H9 (cell line): ENCODE measurements around the gene TAF3. TPM values are rescaled to one million over a fixed set of nuclear protein-coding genes. Genes with fewer than 3 reads are reported as not detected.
A peak's percentile ranks its signal among the peaks of the same experiment; 100 is the strongest.

Source experiments
- DNase-seq: peaks from one replicate; pipeline ENCODE4 v3.0.0-alpha.2; 2017
- H2AFZ ChIP-seq: one replicate; pipeline ENCODE4 v1.6.1; 2013; ENCODE audit warnings: mild to moderate bottlenecking, low read length, control low read depth, moderate library complexity
- H2AK5ac ChIP-seq: 2 replicates; pipeline ENCODE4 v1.6.1; 2013; ENCODE audit warnings: low read length, control low read depth, mixed read lengths; ENCODE audit not compliant: insufficient read length
- H2BK120ac ChIP-seq: one replicate; pipeline ENCODE4 v1.6.1; 2013; ENCODE audit warnings: low read depth, mild to moderate bottlenecking, low read length, control low read depth, inconsistent platforms; ENCODE audit not compliant: poor library complexity, severe bottlenecking
- H2BK12ac ChIP-seq: 2 replicates; pipeline ENCODE4 v1.6.1; 2013; ENCODE audit warnings: low read length, control low read depth, mixed read lengths, low read depth; ENCODE audit not compliant: insufficient read length
- H2BK15ac ChIP-seq: 2 replicates; pipeline ENCODE4 v1.6.1; 2013; ENCODE audit warnings: low read depth, low read length, control low read depth
- H2BK20ac ChIP-seq: one replicate; pipeline ENCODE4 v1.6.1; 2013; ENCODE audit warnings: low read depth, mild to moderate bottlenecking, low read length, control low read depth, inconsistent platforms; ENCODE audit not compliant: poor library complexity, severe bottlenecking
- H2BK5ac ChIP-seq: 2 replicates; pipeline ENCODE4 v1.6.1; 2013; ENCODE audit warnings: low read length, control low read depth, mixed read lengths; ENCODE audit not compliant: insufficient read length
- H3K14ac ChIP-seq: 2 replicates; pipeline ENCODE4 v1.6.1; 2013; ENCODE audit warnings: low read length, control low read depth; ENCODE audit not compliant: insufficient read depth
- H3K18ac ChIP-seq: 2 replicates; pipeline ENCODE4 v1.6.1; 2013; ENCODE audit warnings: low read depth, mild to moderate bottlenecking, mixed read lengths, low read length, control low read depth; ENCODE audit not compliant: insufficient read length
- H3K23ac ChIP-seq: 2 replicates; pipeline ENCODE4 v1.6.1; 2013; ENCODE audit warnings: low read length, control low read depth, mixed read lengths, low read depth; ENCODE audit not compliant: insufficient read length
- H3K23me2 ChIP-seq: 2 replicates; pipeline ENCODE4 v1.6.1; 2013; ENCODE audit warnings: low read depth, mild to moderate bottlenecking, mixed read lengths, low read length, control low read depth; ENCODE audit not compliant: insufficient read length, poor library complexity, severe bottlenecking
- H3K27ac ChIP-seq: 2 replicates; pipeline ENCODE4 v1.5.1; 2013; ENCODE audit warnings: low read length, control low read depth, mixed read lengths, low read depth; ENCODE audit not compliant: insufficient read length
- H3K27me3 ChIP-seq: 2 replicates; pipeline ENCODE4 v1.6.1; 2013; ENCODE audit warnings: low read length, control low read depth, inconsistent platforms; ENCODE audit not compliant: insufficient read depth
- H3K4ac ChIP-seq: 2 replicates; pipeline ENCODE4 v1.6.1; 2013; ENCODE audit warnings: low read depth, mild to moderate bottlenecking, control low read depth, inconsistent platforms, low read length, moderate library complexity
- H3K4me1 ChIP-seq: 2 replicates; pipeline ENCODE4 v1.6.1; 2013; ENCODE audit warnings: low read length, control low read depth, inconsistent platforms; ENCODE audit not compliant: insufficient read depth
- H3K4me2 ChIP-seq: 2 replicates; pipeline ENCODE4 v1.6.1; 2013; ENCODE audit warnings: low read length, control low read depth, mixed read lengths; ENCODE audit not compliant: insufficient read length, insufficient read depth
- H3K56ac ChIP-seq: 2 replicates; pipeline ENCODE4 v1.6.1; 2013; ENCODE audit warnings: low read depth, mild to moderate bottlenecking, mixed read lengths, low read length, control low read depth; ENCODE audit not compliant: insufficient read length
- H3K79me1 ChIP-seq: 2 replicates; pipeline ENCODE4 v1.6.1; 2013; ENCODE audit warnings: low read depth, mild to moderate bottlenecking, moderate library complexity, low read length, control low read depth, inconsistent platforms; ENCODE audit not compliant: insufficient read depth, poor library complexity, severe bottlenecking
- H3K79me2 ChIP-seq: 2 replicates; pipeline ENCODE4 v1.6.1; 2013; ENCODE audit warnings: low read length, control low read depth, inconsistent platforms; ENCODE audit not compliant: insufficient read depth
- H3K9ac ChIP-seq: 2 replicates; pipeline ENCODE4 v1.6.1; 2013; ENCODE audit warnings: low read length, control low read depth, mixed read lengths; ENCODE audit not compliant: insufficient read length; ENCODE audit errors: extremely low read depth
- H3K9me3 ChIP-seq: one replicate; pipeline ENCODE4 v1.6.1; 2013; ENCODE audit warnings: low read depth, low read length, inconsistent platforms; ENCODE audit not compliant: control insufficient read depth
- H3T11ph ChIP-seq: one replicate; pipeline ENCODE4 v1.6.1; 2013; ENCODE audit warnings: mild to moderate bottlenecking, low read length, control low read depth, inconsistent platforms
- H4K20me1 ChIP-seq: one replicate; pipeline ENCODE4 v1.6.1; 2013; ENCODE audit not compliant: control insufficient read depth, insufficient read length, insufficient read depth
- H4K5ac ChIP-seq: 2 replicates; pipeline ENCODE4 v1.6.1; 2013; ENCODE audit warnings: low read depth, mild to moderate bottlenecking, mixed read lengths, low read length, control low read depth; ENCODE audit not compliant: insufficient read length
- H4K8ac ChIP-seq: replicated peaks from 2 replicates; pipeline ENCODE4 v1.6.1; 2013; ENCODE audit warnings: low read length, control low read depth, mixed read lengths, low read depth; ENCODE audit not compliant: insufficient read length
- H4K91ac ChIP-seq: 2 replicates; pipeline ENCODE4 v1.6.1; 2013; ENCODE audit warnings: low read depth, mild to moderate bottlenecking, moderate library complexity, mixed read lengths, low read length, control low read depth; ENCODE audit not compliant: insufficient read length
- H3K27ac Mint-ChIP-seq, 3 experiments: 2 replicates in 2 of 3; 3 replicates in 1 of 3; pipeline ENCODE4 v1.8.0; 2020 to 2021; ENCODE audit warnings: mixed read lengths in 3 of 3, mild to moderate bottlenecking in 1 of 3, moderate library complexity in 1 of 3
- H3K27me3 Mint-ChIP-seq: 2 replicates; pipeline ENCODE4 v1.8.0; 2021; ENCODE audit warnings: low read depth, mild to moderate bottlenecking, moderate library complexity, mixed read lengths
- H3K36me3 Mint-ChIP-seq, 3 experiments: 2 replicates in 2 of 3; 3 replicates in 1 of 3; pipeline ENCODE4 v1.8.0; 2020 to 2021; ENCODE audit warnings: low read depth in 3 of 3, mixed read lengths in 3 of 3; ENCODE audit not compliant: insufficient read depth in 1 of 3
- H3K4me1 Mint-ChIP-seq, 2 experiments: 2 replicates each; pipeline ENCODE4 v1.8.0; 2020; ENCODE audit warnings: mixed read lengths in 2 of 2
- H3K4me3 Mint-ChIP-seq, 2 experiments: 2 replicates in 1 of 2; 3 replicates in 1 of 2; pipeline ENCODE4 v1.8.0; 2020 to 2021; ENCODE audit warnings: mild to moderate bottlenecking in 2 of 2, mixed read lengths in 2 of 2, moderate library complexity in 1 of 2
- H3K9me3 Mint-ChIP-seq, 2 experiments: 2 replicates in 1 of 2; 3 replicates in 1 of 2; pipeline ENCODE4 v1.8.0; 2020; ENCODE audit warnings: mild to moderate bottlenecking in 2 of 2, mixed read lengths in 2 of 2, moderate library complexity in 1 of 2
- CTCF ChIP-seq: fragments of 200-600 bp; sonication (generic); conservative IDR thresholded peaks from 3 replicates; pipeline ENCODE4 v1.8.0; 2021; ENCODE audit warnings: antibody characterized with exemption, mild to moderate bottlenecking
- WGBS: extraction: QIAGEN DNeasy Blood & Tissue Kit; methylation state at CpG from one replicate; pipeline ENCODE4 v1.1.7; 2013; ENCODE audit warnings: missing lambda C conversion rate, low lambda C conversion rate, mixed read lengths; ENCODE audit not compliant: insufficient read length; ENCODE audit errors: extremely low coverage; 5-methylcytosine and 5-hydroxymethylcytosine counted together
- total RNA-seq: library from RNA; stranded (reverse); gene quantifications from 2 replicates; pipeline ENCODE4 v1.2.1, GENCODE V29; 2021

The TAF3 gene
- total RNA-seq, 1 experiment from 2014 or later = 10.2 TPM

GRCh38 chr10:8055420-8056349 is 237.4 kb downstream of the TAF3 start:
- H3K27me3 Mint-ChIP-seq = peaks cover 94% of the 10 kb centered on the region
- no peaks in the 10 kb centered on the region for H4K20me1 ChIP-seq
- H3K27ac Mint-ChIP-seq = no peak overlapping the region

More at GRCh38 chr10:8055420-8056349, 237.4 kb downstream of the TAF3 start:
- no peak for TF ChIP-seq CTCF
- peak overlapping the region; percentile 51 to 80 for H3K4me3 Mint-ChIP-seq
- Histone ChIP-seq H3T11ph (no peak overlapping the region), H3K14ac (no peak overlapping the region; the same call in 1 of the 2 replicates), H3K4me2 (peak overlapping the region; percentile 74), H3K27ac (no peak overlapping the region), H2AK5ac (no peak overlapping the region), H4K5ac (no peak overlapping the region), H2BK5ac (no peak overlapping the region), H3K23ac (no peak overlapping the region), H3K9ac (no peak overlapping the region), H3K4me1 (peaks cover 11% of the 10 kb centered on the region; the same call in 1 of the 2 replicates), H2BK20ac (no peak overlapping the region), H2BK15ac (no peak overlapping the region), H3K27me3 (peaks cover 85% of the 10 kb centered on the region), H3K79me1 (no peaks in the 10 kb centered on the region), H3K79me2 (no peaks in the 10 kb centered on the region), H3K18ac (no peak overlapping the region), H3K9me3 (no peaks in the 10 kb centered on the region), H3K56ac (no peak overlapping the region), H4K91ac (no peak overlapping the region), H3K23me2 (peaks cover 40% of the 10 kb centered on the region), H2AFZ (no peak overlapping the region), H3K4ac (no peak overlapping the region), H4K8ac (no peak overlapping the region), H2BK12ac (no peak overlapping the region), H2BK120ac (no peak overlapping the region)
- no peaks in the 10 kb centered on the region; a peak in 1 of 5 replicates for H3K9me3 Mint-ChIP-seq
- DNase-seq = no peak
- no CpG with 5 or more reads among the region's 85 CpGs for WGBS
- no peaks in the 10 kb centered on the region; a peak in 1 of 7 replicates for H3K36me3 Mint-ChIP-seq
- H3K4me1 Mint-ChIP-seq = peaks cover 57 to 70% of the 10 kb centered on the region in 2 experiments
